ENCODE measurements around the gene CCM2L.

DNA sequence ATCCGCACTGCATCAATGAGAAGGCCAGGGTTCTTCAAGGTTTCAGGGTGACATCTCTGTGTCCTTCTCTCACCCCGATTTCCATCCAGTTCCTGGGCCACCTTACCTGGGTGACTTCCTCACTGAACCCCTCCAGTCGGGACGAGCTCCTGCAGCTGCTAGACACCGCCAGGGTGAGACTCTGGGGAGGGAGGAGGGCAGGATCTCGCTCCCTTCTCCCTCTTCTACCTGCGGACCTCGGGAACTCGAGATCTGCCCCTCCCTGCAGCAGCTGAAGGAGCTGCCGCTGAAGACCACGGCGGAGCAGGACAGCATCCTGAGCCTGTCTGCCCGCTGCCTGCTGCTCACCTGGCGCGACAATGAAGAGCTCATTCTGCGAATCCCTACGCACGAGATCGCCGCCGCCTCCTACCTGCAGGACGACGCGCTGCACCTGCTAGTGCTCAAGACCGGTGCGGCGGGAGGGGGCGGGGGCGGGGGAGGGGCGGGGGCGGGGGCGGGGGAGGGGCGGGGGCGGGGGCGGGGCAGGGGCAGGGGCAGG is 7.5 kb downstream of the CCM2L start:
- TF ChIP-seq, protein P1, sequence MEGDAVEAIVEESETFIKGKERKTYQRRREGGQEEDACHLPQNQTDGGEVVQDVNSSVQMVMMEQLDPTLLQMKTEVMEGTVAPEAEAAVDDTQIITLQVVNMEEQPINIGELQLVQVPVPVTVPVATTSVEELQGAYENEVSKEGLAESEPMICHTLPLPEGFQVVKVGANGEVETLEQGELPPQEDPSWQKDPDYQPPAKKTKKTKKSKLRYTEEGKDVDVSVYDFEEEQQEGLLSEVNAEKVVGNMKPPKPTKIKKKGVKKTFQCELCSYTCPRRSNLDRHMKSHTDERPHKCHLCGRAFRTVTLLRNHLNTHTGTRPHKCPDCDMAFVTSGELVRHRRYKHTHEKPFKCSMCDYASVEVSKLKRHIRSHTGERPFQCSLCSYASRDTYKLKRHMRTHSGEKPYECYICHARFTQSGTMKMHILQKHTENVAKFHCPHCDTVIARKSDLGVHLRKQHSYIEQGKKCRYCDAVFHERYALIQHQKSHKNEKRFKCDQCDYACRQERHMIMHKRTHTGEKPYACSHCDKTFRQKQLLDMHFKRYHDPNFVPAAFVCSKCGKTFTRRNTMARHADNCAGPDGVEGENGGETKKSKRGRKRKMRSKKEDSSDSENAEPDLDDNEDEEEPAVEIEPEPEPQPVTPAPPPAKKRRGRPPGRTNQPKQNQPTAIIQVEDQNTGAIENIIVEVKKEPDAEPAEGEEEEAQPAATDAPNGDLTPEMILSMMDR (IDR thresholded peaks at IDR 0.05): peak in 3 of 4 experiments; percentile 30 to 37 (median 36)
- no peak for TF ChIP-seq POLR2AphosphoS5 (IDR thresholded peaks at IDR 0.05)
- TF ChIP-seq POLR2A (IDR thresholded peaks at IDR 0.05): no peak

Measured in prostate gland (tissue), 2 donors.